22Rv1 (cell line): ENCODE measurements around the gene RGS6.

Experiments used
- CTCF ChIP-seq: fragments of 450-650 bp; IDR thresholded peaks from 2 replicates; pipeline ENCODE4 v1.5.1; 2017; ENCODE audit warnings: mild to moderate bottlenecking
- ZFX ChIP-seq: fragments of 450-650 bp; IDR thresholded peaks from 2 replicates; pipeline ENCODE4 v1.6.1; 2017; ENCODE audit warnings: antibody characterized with exemption, borderline replicate concordance

GRCh38 chr14:72443991-72444441 lies 511.8 kb downstream of the RGS6 start:
- TF ChIP-seq CTCF (no peak), ZFX (no peak)
